HEK293 (cell line): ENCODE data around the gene C1GALT1C1L.

Experiments used
- ATF2 ChIP-seq: fragments of 450-650 bp; formaldehyde crosslinking; IDR thresholded peaks from 2 replicates; pipeline ENCODE4 v1.5.1; 2016; ENCODE audit warnings: missing biosample characterization, missing genetic modification characterization, low read depth
- GLIS1 ChIP-seq: fragments of 450-650 bp; formaldehyde crosslinking; IDR thresholded peaks from 2 replicates; pipeline ENCODE4 v1.5.1; 2016; ENCODE audit warnings: missing biosample characterization, missing genetic modification characterization
- KLF17 ChIP-seq: fragments of 450-650 bp; formaldehyde crosslinking; IDR thresholded peaks from 2 replicates; pipeline ENCODE4 v1.5.1; 2016; ENCODE audit warnings: missing biosample characterization, missing genetic modification characterization
- KLF8 ChIP-seq: fragments of 450-650 bp; formaldehyde crosslinking; IDR thresholded peaks from 2 replicates; pipeline ENCODE4 v1.5.1; 2016; ENCODE audit warnings: missing biosample characterization, missing genetic modification characterization
- OSR2 ChIP-seq: fragments of 450-650 bp; formaldehyde crosslinking; IDR thresholded peaks from 2 replicates; pipeline ENCODE4 v1.5.1; 2016; ENCODE audit warnings: missing biosample characterization, missing genetic modification characterization
- PBX3 ChIP-seq: sonication (generic); formaldehyde crosslinking; IDR thresholded peaks from 2 replicates; pipeline ENCODE4 v1.8.1; 2022; ENCODE audit warnings: mild to moderate bottlenecking, moderate library complexity, missing genetic modification reagents
- PRDM1 ChIP-seq: fragments of 450-650 bp; formaldehyde crosslinking; IDR thresholded peaks from 2 replicates; pipeline ENCODE4; 2016; ENCODE audit warnings: missing biosample characterization, missing genetic modification characterization
- SCRT2 ChIP-seq: fragments of 450-650 bp; formaldehyde crosslinking; IDR thresholded peaks from 2 replicates; pipeline ENCODE4 v1.5.1; 2016; ENCODE audit warnings: missing biosample characterization, missing genetic modification characterization
- WT1 ChIP-seq: fragments of 450-650 bp; formaldehyde crosslinking; IDR thresholded peaks from 2 replicates; pipeline ENCODE4 v1.5.1; 2016; ENCODE audit warnings: missing biosample characterization, missing genetic modification characterization
- ZNF157 ChIP-seq: fragments of 450-650 bp; formaldehyde crosslinking; IDR thresholded peaks from 2 replicates; pipeline ENCODE4 v1.5.1; 2016; ENCODE audit warnings: missing biosample characterization, missing genetic modification characterization
- ZNF174 ChIP-seq: fragments of 450-650 bp; formaldehyde crosslinking; IDR thresholded peaks from 2 replicates; pipeline ENCODE4 v1.5.0; 2017; ENCODE audit warnings: missing biosample characterization, mild to moderate bottlenecking, missing genetic modification characterization
- ZNF221 ChIP-seq: fragments of 450-650 bp; formaldehyde crosslinking; IDR thresholded peaks from 2 replicates; pipeline ENCODE4 v1.5.1; 2017; ENCODE audit warnings: missing biosample characterization, missing genetic modification characterization, borderline replicate concordance
- ZNF24 ChIP-seq: fragments of 450-650 bp; formaldehyde crosslinking; IDR thresholded peaks from 2 replicates; pipeline ENCODE4 v1.5.1; 2016; ENCODE audit warnings: missing biosample characterization, missing genetic modification characterization
- ZNF311 ChIP-seq: fragments of 450-650 bp; formaldehyde crosslinking; IDR thresholded peaks from 2 replicates; pipeline ENCODE4 v1.5.1; 2017; ENCODE audit warnings: missing biosample characterization, missing genetic modification characterization, borderline replicate concordance
- ZNF354C ChIP-seq: fragments of 450-650 bp; formaldehyde crosslinking; IDR thresholded peaks from 2 replicates; pipeline ENCODE4 v1.5.1; 2016; ENCODE audit warnings: missing biosample characterization, missing genetic modification characterization, low read depth, borderline replicate concordance
- ZNF391 ChIP-seq: fragments of 450-650 bp; formaldehyde crosslinking; IDR thresholded peaks from 2 replicates; pipeline ENCODE4 v1.5.1; 2016; ENCODE audit warnings: low read depth, missing biosample characterization, missing genetic modification characterization, borderline replicate concordance
- ZNF394 ChIP-seq: fragments of 450-650 bp; formaldehyde crosslinking; IDR thresholded peaks from 2 replicates; pipeline ENCODE4 v1.5.1; 2016; ENCODE audit warnings: missing biosample characterization, missing genetic modification characterization, mild to moderate bottlenecking, moderate library complexity, borderline replicate concordance
- ZNF530 ChIP-seq: fragments of 450-650 bp; formaldehyde crosslinking; IDR thresholded peaks from 2 replicates; pipeline ENCODE4 v1.5.1; 2016; ENCODE audit warnings: low read depth, missing biosample characterization, missing genetic modification characterization
- ZNF548 ChIP-seq: fragments of 450-650 bp; formaldehyde crosslinking; IDR thresholded peaks from 2 replicates; pipeline ENCODE4 v1.5.1; 2016; ENCODE audit warnings: missing biosample characterization, missing genetic modification characterization
- ZNF585B ChIP-seq: fragments of 450-650 bp; formaldehyde crosslinking; IDR thresholded peaks from 2 replicates; pipeline ENCODE4 v1.5.1; 2016; ENCODE audit warnings: missing biosample characterization, missing genetic modification characterization
- ZNF600 ChIP-seq: fragments of 450-650 bp; formaldehyde crosslinking; IDR thresholded peaks from 2 replicates; pipeline ENCODE4 v1.5.1; 2016; ENCODE audit warnings: missing biosample characterization, missing genetic modification characterization
- ZNF610 ChIP-seq: fragments of 450-650 bp; formaldehyde crosslinking; IDR thresholded peaks from 2 replicates; pipeline ENCODE4 v1.5.1; 2016; ENCODE audit warnings: missing biosample characterization, missing genetic modification characterization, borderline replicate concordance
- ZNF621 ChIP-seq: fragments of 450-650 bp; formaldehyde crosslinking; IDR thresholded peaks from 2 replicates; pipeline ENCODE4 v1.5.1; 2017; ENCODE audit warnings: missing biosample characterization, missing genetic modification characterization
- ZNF626 ChIP-seq: fragments of 450-650 bp; sonication (Bioruptor Pico); formaldehyde crosslinking; IDR thresholded peaks from 2 replicates; pipeline ENCODE4 v1.5.1; 2018; ENCODE audit warnings: missing biosample characterization, missing genetic modification characterization, inconsistent platforms
- ZNF654 ChIP-seq: fragments of 450-650 bp; formaldehyde crosslinking; IDR thresholded peaks from 2 replicates; pipeline ENCODE4 v1.5.1; 2016; ENCODE audit warnings: low read depth, missing biosample characterization, missing genetic modification characterization
- ZNF76 ChIP-seq: fragments of 450-650 bp; formaldehyde crosslinking; IDR thresholded peaks from 2 replicates; pipeline ENCODE4; 2016; ENCODE audit warnings: low read depth, missing biosample characterization, missing genetic modification characterization, borderline replicate concordance
- ZSCAN5A ChIP-seq: fragments of 450-650 bp; formaldehyde crosslinking; IDR thresholded peaks from 2 replicates; pipeline ENCODE4 v1.5.1; 2016; ENCODE audit warnings: missing biosample characterization, missing genetic modification characterization
- TF ChIP-seq, protein P1 (sequence below): fragments of 450-650 bp; formaldehyde crosslinking; IDR thresholded peaks from 2 replicates; pipeline ENCODE4 v1.5.1; 2016; ENCODE audit warnings: missing biosample characterization, missing genetic modification characterization, borderline replicate concordance
- TF ChIP-seq, protein P2 (sequence below): fragments of 450-650 bp; formaldehyde crosslinking; IDR thresholded peaks from 2 replicates; pipeline ENCODE4 v1.5.1; 2016; ENCODE audit warnings: missing biosample characterization, missing genetic modification characterization
- TF ChIP-seq, protein P3 (sequence below): fragments of 450-650 bp; formaldehyde crosslinking; IDR thresholded peaks from 2 replicates; pipeline ENCODE4 v1.5.1; 2017; ENCODE audit warnings: missing biosample characterization, missing genetic modification characterization

The C1GALT1C1L gene

DNA sequence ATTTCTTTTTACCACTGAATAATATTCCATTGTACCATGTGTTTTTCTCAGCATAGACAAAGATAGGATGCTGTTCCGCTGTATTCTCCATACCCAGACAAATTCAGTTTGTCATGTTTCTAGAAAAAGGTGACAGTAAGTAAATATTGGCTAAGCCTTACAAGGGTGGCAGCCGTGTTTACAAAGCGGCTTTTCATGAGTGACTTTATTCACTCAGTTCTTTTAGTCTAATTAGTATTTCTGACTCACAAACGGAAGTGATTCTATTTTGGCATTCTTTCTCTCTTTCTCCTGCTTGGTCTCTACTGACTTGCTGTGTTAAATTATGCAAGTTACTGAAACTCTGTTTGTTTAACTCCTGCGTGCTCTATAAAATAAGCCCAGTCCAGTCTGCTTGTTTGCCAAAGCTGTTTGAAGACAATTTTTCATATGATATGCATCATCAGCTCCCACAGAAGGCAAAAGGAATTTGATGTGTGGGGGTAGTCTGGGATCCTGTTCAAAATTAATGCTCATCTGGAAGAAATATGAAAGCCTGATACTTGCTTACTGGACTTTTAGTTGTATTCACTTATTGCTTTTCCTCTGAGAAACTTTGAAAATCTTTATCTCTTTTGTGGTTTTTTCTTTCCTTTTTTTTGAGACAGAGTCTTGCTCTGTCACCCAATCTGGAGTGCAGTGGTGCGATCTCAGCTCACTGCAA is 41.5 kb downstream of the C1GALT1C1L start (continued):
- TF ChIP-seq ZNF530 (no peak), WT1 (tag by site-specific recombination) (peak; percentile 77), ZNF391 (tag by site-specific recombination) (no peak), ZNF76 (tag by site-specific recombination) (no peak), PRDM1 (tag by site-specific recombination) (no peak), KLF17 (tag by site-specific recombination) (peak; percentile 64), OSR2 (peak; percentile 98), ZNF585B (tag by site-specific recombination) (no peak), ZNF548 (tag by site-specific recombination) (no peak), ATF2 (peak; percentile 43; the same call in 1 of the 2 replicates), ZNF157 (tag by site-specific recombination) (no peak), ZNF24 (tag by site-specific recombination) (0 out of 2 replicates have a peak, but pooled peaks have one; percentile 28), SCRT2 (no peak), KLF8 (tag by site-specific recombination) (peak; percentile 25; the same call in 1 of the 2 replicates), ZNF626 (tag by site-specific recombination) (no peak), ZNF174 (no peak), ZNF610 (tag by site-specific recombination) (no peak), ZNF394 (tag by site-specific recombination) (no peak), ZNF654 (tag by site-specific recombination) (peak; percentile 7; the same call in 1 of the 2 replicates), ZNF221 (tag by site-specific recombination) (no peak), ZNF311 (tag by site-specific recombination) (no peak), GLIS1 (tag by site-specific recombination) (peak; percentile 95), ZSCAN5A (tag by site-specific recombination) (no peak), PBX3 (CRISPR knock-in tag) (no peak), ZNF621 (tag by site-specific recombination) (no peak), ZNF354C (no peak), ZNF600 (tag by site-specific recombination) (peak; percentile 42; the same call in 1 of the 2 replicates)
- TF ChIP-seq, protein P1, sequence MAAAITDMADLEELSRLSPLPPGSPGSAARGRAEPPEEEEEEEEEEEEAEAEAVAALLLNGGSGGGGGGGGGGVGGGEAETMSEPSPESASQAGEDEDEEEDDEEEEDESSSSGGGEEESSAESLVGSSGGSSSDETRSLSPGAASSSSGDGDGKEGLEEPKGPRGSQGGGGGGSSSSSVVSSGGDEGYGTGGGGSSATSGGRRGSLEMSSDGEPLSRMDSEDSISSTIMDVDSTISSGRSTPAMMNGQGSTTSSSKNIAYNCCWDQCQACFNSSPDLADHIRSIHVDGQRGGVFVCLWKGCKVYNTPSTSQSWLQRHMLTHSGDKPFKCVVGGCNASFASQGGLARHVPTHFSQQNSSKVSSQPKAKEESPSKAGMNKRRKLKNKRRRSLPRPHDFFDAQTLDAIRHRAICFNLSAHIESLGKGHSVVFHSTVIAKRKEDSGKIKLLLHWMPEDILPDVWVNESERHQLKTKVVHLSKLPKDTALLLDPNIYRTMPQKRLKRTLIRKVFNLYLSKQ: no peak
- TF ChIP-seq, protein P2, sequence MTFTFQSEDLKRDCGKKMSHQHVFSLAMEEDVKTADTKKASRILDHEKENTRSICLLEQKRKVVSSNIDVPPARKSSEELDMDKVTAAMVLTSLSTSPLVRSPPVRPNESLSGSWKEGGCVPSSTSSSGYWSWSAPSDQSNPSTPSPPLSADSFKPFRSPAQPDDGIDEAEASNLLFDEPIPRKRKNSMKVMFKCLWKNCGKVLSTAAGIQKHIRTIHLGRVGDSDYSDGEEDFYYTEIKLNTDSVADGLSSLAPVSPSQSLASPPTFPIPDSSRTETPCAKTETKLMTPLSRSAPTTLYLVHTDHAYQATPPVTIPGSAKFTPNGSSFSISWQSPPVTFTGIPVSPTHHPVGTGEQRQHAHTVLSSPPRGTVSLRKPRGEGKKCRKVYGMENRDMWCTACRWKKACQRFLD (tag by site-specific recombination): no peak
- TF ChIP-seq, protein P3, sequence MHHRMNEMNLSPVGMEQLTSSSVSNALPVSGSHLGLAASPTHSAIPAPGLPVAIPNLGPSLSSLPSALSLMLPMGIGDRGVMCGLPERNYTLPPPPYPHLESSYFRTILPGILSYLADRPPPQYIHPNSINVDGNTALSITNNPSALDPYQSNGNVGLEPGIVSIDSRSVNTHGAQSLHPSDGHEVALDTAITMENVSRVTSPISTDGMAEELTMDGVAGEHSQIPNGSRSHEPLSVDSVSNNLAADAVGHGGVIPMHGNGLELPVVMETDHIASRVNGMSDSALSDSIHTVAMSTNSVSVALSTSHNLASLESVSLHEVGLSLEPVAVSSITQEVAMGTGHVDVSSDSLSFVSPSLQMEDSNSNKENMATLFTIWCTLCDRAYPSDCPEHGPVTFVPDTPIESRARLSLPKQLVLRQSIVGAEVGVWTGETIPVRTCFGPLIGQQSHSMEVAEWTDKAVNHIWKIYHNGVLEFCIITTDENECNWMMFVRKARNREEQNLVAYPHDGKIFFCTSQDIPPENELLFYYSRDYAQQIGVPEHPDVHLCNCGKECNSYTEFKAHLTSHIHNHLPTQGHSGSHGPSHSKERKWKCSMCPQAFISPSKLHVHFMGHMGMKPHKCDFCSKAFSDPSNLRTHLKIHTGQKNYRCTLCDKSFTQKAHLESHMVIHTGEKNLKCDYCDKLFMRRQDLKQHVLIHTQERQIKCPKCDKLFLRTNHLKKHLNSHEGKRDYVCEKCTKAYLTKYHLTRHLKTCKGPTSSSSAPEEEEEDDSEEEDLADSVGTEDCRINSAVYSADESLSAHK (tag by site-specific recombination): peak; percentile 27; the same call in 1 of the 2 replicates
